GM19467 (cell line): ENCODE data around the gene PCCA.

Experiments
- ATAC-seq: cut with Tn5 transposase; IDR thresholded peaks from one replicate; pipeline ENCODE4 v1.9.1; 2021; ENCODE audit warnings: mild to moderate bottlenecking, moderate library complexity; ENCODE audit not compliant: unreplicated experiment

Gene PCCA

DNA sequence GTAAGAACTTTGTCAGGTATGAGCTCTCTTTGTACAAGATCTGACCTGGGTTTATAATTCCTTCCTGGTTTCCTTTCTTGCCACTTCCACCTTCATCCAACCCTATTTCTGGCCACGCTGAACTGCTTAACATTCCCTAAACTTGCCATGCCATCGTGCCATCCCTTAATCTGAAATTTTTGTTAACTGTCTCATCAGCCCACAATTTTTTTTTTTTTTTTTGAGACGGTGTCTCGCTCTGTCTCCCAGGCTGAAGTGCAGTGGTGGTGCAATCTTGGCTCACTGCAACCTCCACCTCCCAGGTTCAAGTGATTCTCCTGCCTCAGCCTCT, 355.1 kb downstream of the PCCA start:
- ATAC-seq: no peak

DNA sequence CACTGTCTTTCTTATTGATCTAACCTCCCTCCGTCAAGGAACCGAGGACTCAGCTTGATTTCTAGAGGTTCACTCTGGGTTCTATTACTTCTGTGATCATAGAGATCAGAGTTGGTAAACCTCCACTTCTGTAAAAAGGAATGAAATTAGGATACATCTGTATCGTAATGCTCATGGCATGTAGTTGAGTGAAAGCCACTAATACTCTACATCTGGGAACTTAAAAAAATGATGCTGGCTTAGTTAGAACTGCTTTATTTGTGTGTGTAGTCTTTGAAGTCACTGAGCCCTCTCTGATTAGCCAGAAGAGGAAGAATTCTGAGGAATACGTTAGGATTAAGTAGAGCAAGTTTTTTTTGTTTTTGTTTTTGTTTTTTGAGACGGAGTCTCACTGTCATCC, 358.9 kb downstream of the PCCA start:
- ATAC-seq: no peak

DNA sequence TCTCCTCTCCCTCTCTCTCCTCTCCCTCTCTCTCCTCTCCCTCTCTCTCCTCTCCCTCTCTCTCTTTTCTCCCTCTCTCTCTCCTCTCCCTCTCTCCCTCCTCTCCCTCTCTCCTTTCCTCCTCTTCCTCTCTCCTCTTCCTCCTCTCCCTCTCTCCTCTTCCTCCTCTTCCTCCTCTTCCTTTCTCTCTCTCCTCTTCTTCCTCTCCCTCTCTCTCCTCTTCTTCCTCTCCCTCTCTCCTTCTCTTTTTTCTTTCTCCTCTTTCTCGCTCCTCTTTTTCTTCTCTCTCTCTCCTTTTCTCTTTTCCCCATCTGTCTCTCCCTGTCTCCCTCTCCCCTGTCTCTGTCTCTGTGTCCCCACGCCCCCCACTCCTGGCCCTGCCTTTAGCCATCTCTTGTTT, 363.0 kb downstream of the PCCA start:
- ATAC-seq: no peak

DNA sequence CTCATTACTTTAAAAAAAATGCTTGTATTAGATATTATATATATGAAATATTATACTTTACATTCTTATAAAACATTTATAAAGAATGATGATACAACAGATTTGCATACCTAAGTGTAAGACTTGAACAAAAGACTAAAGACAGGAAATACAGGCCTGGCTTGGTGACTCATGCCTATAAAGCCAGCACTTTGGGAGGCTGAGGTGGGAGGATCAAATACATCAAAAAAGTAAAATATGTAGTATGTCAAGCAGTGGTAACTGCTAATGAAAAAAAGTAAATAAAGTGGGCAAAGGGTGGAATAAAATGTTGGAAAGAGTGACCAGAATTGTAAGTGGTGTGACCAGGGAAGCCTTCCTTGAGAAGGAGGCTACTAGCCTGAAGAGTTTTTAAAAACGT, 366.0 kb downstream of the PCCA start:
- no peak for ATAC-seq

DNA sequence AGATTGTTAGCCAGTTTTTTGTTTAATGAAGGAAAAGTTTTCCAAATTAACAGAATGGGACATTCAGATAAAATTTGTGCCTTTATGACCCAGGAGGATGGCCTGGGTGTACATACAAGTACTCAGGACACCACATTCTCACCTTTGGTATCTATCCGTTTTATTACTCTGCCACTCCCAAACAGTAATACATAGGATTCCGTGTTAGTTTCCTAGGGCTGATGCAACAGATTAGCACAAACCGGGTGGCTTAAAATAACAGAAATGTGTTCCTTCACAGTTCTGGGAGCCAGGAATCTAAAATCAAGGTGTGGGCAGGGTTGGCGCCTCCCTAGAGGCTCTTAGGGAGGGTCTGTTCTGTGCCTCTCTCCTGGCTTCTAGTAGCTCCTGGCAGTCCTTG, 369.8 kb downstream of the PCCA start:
- ATAC-seq: no peak

DNA sequence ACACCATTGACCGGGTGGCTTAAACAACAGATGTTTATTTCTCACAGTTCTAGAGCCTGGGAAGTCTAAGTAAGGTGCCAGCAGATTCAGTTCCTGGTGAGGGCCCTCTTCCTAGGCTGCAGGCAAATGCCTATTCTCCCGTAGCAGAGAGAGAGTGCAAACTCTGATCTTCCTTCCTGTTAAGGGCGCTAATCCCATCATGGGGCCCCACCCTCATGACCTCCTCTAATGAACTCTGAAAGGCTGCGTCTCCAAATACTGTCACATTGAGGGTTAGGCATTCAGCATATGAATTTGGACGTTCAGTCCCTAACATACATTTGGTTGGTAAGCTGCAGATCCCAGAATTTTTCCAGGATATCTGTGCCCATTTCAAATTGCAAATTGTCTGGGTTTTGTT, 370.9 kb downstream of the PCCA start:
- ATAC-seq: no peak

DNA sequence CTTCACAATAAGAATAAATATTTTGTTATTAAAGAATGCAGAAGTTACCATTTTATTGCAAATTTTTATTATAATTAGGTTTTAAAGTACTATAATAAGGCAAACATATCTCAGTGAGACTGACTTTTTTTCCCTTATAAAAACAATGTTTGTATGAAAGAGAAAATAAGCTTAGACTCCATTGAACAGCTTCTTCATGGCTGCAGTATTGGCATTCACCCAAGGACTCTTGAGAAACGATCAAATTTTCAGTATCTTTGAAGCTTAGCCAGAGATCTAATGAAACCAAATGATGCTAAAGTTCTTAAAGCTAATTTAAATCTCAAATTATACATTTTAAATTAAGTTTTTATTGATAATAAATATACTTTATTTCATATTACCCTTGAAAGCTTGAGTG, 371.4 kb downstream of the PCCA start:
- no peak for ATAC-seq

DNA sequence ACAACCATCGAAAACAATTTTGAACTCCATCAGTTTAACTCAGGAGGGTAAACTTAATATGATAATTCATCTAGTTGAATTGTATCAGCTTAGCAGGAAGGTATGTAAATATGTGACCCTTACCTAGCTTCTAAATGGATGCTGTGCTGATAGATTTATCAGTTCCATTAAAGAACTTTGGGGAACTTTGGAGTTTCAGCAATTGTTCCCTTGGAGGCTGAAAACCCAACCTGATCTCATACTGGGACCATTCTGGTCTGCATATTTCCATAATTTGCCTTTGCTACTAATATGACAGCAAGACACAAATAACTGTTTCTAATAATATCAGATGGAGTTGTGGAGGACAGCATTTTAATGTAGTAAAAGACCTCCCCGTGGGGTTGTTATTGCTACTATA, 371.9 kb downstream of the PCCA start:
- ATAC-seq: no peak

DNA sequence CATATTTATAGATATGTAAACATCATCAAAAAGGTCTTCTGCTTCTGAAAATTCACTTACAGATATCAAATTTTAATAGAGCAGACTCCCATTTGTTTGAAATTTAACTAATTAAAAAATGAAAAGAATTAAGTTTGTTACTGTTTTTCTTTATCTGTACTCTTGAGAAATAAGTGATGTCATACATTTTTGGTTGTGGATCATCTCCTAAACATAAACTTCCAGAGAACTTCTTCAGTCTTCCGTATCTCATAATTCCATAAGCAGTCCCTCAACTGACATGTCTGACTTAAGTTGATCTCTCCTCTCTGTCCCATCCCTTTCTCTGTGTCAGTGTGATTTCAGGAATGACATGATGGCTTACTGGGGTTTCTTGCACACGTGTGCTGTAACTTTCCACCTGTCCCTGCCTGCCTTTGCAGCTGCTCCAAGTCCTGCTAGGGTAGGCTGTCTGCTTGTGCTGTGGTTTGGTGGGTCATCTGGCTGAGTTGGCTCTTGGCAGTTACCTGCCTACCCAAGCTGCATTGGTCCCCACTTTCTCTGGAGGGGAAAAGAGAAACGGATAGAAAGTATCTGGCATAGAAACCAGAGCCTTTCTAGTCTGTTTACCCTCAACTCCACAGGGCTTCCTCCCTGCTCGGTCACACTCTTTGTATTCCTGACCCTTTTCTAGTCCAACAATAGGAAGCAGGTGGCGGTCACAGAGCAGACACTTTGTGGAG, 372.6 kb downstream of the PCCA start:
- ATAC-seq: no peak

DNA sequence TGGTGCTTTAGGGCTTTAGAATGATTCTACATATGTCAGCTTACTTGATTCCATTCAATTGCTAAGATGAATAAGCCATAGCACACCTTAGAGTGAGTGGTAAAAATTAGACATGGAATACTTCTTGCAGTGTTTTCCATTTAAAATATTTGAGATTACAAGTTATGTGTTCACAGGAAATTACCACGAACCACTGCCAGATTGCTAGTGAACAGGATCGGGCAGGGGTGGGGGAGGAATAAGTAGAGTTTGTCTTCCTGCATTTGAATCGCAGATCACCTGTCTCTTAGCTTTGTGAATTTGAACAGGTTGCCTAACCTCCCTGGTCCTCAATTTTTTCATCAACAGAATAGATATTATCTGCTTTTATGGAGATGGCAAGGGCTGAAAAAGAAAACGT, 375.1 kb downstream of the PCCA start:
- no peak for ATAC-seq

DNA sequence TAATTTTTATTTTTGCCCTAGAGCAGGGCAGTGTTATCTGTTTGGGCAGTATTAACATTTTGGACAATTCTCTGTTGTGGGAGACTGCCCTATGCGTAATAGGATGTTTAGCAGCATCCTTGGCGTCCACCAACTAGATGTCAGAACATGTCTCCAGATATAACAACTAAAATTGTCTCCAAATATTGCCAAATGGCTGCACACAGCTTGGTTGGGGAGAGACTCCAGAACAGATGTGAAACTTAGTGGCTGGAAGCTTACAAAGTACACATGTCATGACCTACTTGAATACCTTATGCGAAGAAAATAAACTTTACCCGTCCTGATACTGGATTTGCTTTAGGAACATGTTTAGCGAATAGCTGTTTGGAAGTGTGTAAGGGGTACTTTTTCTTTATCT, 376.7 kb downstream of the PCCA start:
- ATAC-seq: no peak

DNA sequence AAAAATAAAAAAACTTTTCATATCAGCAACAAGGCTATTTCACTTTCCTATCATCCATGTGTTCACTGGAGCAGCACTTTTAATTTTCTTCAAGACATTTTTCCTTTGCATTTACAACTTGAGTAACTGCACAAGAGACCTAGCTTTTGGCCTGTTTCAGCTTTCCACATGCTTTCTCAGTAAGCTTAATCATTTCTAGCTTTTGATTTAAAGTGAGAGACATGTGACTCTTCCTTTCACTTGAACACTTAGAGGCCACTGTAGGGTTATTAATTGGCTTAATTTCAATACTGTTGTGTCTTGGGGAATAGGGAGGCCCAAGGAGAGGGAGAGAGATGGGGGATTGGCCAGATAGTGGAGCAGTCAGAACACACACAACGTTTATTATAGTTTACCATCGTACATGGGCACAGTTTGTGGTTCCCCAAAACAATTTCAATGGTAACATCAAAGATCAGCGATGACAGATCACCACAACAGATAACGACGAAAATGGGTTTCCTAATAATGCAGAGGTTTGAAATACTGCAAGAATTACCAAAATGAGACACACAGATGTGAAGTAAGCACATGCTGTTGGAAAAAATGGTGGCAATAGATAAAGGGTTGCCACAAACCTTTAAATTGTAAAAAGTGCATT, 382.1 kb downstream of the PCCA start:
- ATAC-seq: no peak

DNA sequence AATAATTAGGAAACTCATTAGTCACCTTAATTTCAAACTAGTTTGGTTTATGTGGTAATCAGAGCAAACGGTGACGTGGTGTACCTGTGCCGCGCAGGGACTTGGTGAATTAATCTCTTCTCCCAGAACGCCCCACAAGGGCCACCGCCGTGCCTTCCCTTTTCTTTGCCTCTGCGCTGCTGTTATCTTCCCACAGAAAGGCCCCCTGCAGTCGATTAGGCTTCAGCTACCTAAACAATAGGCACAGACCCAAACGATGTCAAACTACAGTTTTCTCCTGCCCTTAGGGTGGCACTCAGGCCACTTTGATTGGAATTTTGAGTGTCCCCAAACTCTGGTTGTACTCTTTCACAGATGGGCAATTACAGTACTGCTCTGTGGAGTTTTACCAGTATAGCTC, 384.2 kb downstream of the PCCA start:
- no peak for ATAC-seq

DNA sequence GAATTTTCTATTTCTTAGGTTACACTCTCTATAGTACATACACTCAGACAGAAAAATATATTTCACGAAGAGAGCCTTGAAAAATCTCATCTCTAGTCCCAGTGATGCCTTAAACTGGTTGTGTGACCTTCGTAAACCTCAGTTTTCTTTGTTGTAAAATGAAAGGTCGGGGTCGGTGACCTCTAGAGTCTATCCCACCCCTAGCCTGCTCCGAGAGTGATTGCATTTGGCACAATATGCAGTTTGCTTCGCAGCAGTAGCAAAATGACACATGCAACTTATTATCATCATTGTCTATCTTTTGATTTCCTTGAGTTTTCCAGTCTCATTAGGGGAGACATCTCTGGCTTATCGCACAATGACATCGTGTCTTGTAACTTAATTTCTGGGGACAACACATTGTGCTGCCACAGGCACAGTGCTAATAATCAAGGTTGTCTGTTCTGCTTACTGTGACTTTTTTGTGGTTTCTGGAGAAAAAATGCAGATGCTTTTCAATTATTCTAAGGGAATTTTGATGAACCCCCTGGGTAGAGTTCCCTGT, 384.7 kb downstream of the PCCA start:
- ATAC-seq: no peak

DNA sequence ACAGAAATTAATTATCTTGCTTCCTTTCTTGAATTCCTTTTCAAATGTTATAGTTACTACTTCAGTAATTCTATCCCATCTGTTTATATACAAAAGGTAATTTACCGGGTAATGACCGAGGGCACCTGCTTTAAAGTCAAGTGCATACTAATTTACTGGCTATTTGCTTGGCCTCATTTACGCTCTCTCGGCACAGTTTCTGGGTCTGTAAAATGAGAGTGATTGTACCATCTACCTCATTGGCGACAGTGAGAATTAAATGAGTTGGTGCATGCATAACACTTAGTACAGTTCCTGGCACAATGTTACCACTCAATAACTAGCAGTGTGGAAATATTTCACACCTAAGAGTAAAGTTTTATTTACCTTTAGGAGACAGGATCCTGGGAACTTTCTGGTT, 388.1 kb downstream of the PCCA start:
- ATAC-seq: no peak

DNA sequence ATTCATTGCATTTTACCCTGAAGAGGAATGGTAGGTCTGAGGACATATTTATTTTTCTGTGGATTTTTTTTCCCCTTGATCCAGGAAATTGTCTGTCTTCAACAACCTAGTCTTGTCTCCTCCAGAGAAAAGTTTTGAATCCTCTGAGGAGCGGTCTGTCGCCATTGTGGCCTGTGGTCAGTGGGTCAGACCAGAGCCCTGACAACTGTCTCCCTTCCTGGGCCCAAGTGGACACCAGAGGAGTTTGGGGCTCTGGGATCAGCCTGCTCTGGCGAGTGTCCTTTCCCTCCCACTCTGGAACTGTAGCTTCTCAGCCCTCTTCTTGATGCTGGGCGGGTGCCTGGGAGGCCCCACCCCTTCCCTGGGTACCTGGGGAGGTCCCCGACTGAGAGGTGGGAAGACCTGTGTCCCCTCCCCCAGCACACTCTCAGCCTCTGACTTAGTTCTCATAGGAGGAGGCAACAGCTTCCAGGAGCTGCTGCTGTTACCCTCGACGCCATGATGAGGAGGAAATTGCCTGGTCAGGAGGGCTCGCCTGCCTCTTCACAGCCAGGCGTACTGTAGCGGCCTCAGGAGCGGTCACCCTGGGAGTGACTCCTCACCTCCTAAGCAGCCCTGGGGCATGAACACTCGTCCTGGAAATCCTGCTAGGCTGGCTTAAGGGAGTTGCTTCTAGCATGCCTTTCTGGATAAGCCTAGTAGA, 389.4 kb downstream of the PCCA start:
- ATAC-seq: no peak

DNA sequence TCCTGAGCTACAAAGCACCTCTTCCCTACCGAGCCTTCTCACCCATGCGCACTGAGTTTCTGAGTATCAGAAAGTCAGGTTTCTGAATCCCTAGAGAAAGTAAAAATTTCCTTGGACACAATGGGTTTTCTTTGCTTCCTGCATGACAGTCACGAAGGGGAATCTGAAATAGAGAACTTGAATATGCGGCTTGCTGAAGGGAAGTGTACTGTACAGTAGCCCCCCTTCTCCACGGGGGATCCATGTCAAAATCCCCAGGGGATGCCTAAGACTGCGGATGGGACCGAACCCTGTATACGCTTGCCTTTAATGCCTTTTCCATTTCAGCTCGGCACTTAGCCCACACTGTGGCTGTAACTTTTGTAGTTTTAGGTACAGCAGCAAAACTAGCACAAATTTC, 391.8 kb downstream of the PCCA start:
- ATAC-seq: no peak

DNA sequence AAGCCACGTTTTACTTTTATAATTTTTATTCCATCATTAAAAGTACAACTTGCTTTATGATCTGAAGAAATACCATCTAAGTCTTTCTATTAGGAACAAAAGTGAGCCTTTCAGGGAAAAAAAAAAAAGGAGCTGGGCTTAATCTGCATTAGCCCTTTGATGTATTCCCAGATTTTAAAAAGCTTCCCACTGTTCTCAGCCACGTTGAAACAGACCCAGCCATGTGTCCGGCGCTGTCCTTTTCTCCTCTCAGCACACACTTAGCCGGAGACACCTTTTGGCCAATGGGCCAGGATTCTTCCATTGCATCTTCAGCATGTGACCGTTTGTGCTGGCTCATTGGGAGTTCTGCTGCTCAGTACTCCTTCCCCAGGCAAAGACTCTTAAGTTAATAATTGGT, 394.2 kb downstream of the PCCA start:
- no peak for ATAC-seq

DNA sequence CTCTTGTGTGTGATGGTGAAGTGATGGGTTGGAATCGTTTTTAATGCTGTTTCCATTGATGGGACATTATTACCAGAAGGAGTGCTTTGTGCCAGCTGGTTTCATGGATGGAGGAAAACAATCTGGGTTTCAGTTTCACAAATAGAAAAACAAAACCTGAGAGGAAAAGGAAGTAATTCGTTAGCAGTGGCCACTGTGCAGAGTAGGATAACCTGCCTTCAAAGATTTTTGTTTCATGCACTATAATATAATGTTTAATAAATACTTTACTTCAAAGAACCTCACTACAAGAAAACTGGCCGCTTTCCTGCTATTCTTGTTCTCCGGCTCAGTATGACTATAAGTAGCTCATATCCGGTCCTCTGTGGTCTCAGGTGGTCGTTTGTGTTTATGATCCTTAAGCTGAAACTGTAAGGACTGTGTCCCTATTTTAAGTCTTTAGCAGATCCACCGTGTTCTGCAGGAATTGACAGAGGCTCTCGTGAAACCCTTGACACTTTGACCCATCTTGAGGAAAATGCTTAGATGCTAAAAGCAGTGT, 395.0 kb downstream of the PCCA start:
- ATAC-seq: no peak

DNA sequence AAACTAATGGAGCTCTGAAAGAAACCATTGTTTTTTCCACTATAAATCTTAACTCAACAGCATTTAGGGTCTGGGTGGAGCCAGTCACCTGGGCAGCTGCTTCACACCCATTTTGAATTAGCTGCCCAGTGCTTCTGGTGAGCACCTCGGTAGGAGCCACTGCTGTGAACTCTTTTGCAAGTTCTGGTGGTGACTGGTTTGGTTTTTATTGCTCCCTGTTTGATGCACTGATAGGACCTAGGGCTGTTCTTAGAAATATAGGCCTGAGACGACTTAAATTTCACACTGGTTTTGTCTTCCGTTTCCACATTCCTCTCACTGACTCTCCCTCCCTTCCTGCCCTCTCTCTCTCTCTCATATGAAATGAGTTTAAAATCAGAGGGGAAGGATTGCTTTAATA, 395.8 kb downstream of the PCCA start:
- ATAC-seq: no peak

DNA sequence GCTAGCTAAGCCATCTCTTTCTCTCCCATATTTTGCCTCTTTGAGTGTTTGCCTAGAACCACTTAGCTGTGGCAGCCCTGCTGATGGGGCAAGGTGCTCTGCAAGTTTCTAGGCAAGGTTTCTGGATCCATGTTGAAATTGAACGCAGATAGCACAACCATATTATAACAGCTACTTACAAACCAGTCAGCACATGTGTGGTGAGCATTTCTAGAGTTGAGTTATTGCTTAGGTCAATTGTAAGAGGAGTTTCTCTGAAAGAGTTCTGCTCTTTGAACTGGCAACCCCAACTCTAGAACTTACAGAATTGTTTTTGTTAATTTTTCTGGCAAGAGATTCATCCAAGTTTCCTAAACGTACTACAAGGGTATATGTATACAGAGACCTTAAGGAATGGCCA, 396.4 kb downstream of the PCCA start:
- ATAC-seq: no peak

DNA sequence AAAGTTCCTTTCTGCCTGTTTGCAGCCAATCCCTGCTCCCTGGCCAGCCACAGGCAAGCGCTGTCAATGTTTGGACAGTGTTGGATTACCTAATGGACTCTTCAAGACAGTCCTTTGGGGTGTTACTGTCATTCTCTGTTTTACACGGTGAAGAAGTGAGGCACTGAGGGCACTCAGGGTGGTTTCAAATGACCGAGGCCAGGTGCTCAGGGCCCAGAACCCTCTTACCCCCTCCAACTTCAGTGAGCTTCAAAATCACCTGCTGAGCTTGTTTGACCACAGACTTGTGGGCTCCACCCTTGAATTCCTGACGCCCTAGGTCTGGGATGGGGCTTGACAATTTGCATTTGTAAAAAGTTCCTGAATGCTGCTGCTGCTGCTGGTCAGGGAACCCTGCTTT, 401.8 kb downstream of the PCCA start:
- ATAC-seq: no peak
